C4-2B (cell line): ENCODE data around the gene VPS26A.

Experiments used
- CTCF ChIP-seq: fragments of 450-650 bp; conservative IDR thresholded peaks from 2 replicates; pipeline ENCODE4 v1.5.1; 2017; ENCODE audit warnings: mild to moderate bottlenecking
- ZFX ChIP-seq: fragments of 450-650 bp; IDR thresholded peaks from 2 replicates; pipeline ENCODE4 v1.6.1; 2017

GRCh38 chr10:69090685-69091084, 33.3 kb upstream of the VPS26A start:
- TF ChIP-seq CTCF (no peak), ZFX (no peak)
